ENCODE results near the gene ZBP1. TPM values are rescaled to one million over a fixed set of nuclear protein-coding genes. Genes with fewer than 3 reads are reported as not detected.

Gene ZBP1
- total RNA-seq, 1 experiment from 2014 or later, result not detected

- no peak for ATAC-seq
- POLR2A ChIA-PET, result no interaction called here
- no TSS peak for BruUV-seq (replicated peaks)
These were observed 9.8 kb downstream of the ZBP1 start for GRCh38 chr20:57610261-57610952.

More at GRCh38 chr20:57610261-57610952, 9.8 kb downstream of the ZBP1 start:
- H3K4me3 ChIP-seq (replicated peaks in 1 of 2; ENCODE audit: low read depth in 1 of 2, low read length in 2 of 2), result no peak overlapping the region
- DNase-seq (ENCODE audit: low read depth, low spot score), result no peak
- RAD21 ChIA-PET (ENCODE audit: low non-redundant PET in 1 of 2, low total read pairs in 2 of 2, uncharacterized antibody in 2 of 2, unreplicated experiment in 2 of 2), result no interaction called here
- TF ChIP-seq ZFX (IDR thresholded peaks at IDR 0.05) (no peak), EZH2phosphoT487 (IDR thresholded peaks at IDR 0.05; ENCODE audit: borderline replicate concordance) (no peak), CTCF (IDR thresholded peaks at IDR 0.05 in 2 of 3, conservative IDR thresholded peaks at IDR 0.05 in 1 of 3; ENCODE audit: borderline replicate concordance in 1 of 3, insufficient read depth in 1 of 3, low read depth in 2 of 3, low read length in 2 of 3) (no peak), YY1 (IDR thresholded peaks at IDR 0.05; ENCODE audit: extremely low read depth, insufficient replicate concordance, low read depth, low read length) (no peak), TCF7L2 (IDR thresholded peaks at IDR 0.05; ENCODE audit: borderline replicate concordance, extremely low read depth, insufficient read depth, insufficient read length) (no peak), CBX3 (IDR thresholded peaks at IDR 0.05; ENCODE audit: low read depth) (no peak), RAD21 (IDR thresholded peaks at IDR 0.05; ENCODE audit: low read depth) (no peak), FOSL1 (IDR thresholded peaks at IDR 0.05; ENCODE audit: low read depth) (no peak), ATF3 (IDR thresholded peaks at IDR 0.05) (no peak), ELF1 (IDR thresholded peaks at IDR 0.05; ENCODE audit: borderline replicate concordance, low read depth) (no peak), POLR2AphosphoS5 (IDR thresholded peaks at IDR 0.05; ENCODE audit: low read depth, low read length) (no peak), ZBTB33 (IDR thresholded peaks at IDR 0.05; ENCODE audit: extremely low read depth, insufficient replicate concordance, low read length) (no peak), SP1 (IDR thresholded peaks at IDR 0.05; ENCODE audit: low read depth) (no peak), EGR1 (IDR thresholded peaks at IDR 0.05; ENCODE audit: low read depth) (no peak), POLR2A (IDR thresholded peaks at IDR 0.05; ENCODE audit: borderline replicate concordance, extremely low read depth, insufficient read depth, insufficient read length) (no peak)
- H3K79me2 ChIP-seq (ENCODE audit: insufficient read depth, low read length), result no peaks in the 10 kb centered on the region
- no peaks in the 10 kb centered on the region for H4K20me1 ChIP-seq (ENCODE audit: insufficient read depth)
- H2AFZ ChIP-seq (ENCODE audit: low read depth, low read length, poor library complexity, severe bottlenecking), result no peak overlapping the region
- H3K27ac ChIP-seq (ENCODE audit: low read depth, low read length), result no peak overlapping the region
- no peaks in the 10 kb centered on the region for H3K9me3 ChIP-seq (ENCODE audit: control insufficient read depth in 1 of 2, insufficient read depth in 1 of 2, low read depth in 1 of 2, low read length in 2 of 2)
- H3K36me3 ChIP-seq (ENCODE audit: control insufficient read depth in 1 of 2, insufficient read depth in 2 of 2, low read length in 2 of 2), result no peaks in the 10 kb centered on the region
- no peaks in the 10 kb centered on the region for H3K9me2 ChIP-seq (ENCODE audit: insufficient read depth)
- H3K27me3 ChIP-seq (ENCODE audit: insufficient read depth, low read length), result peaks cover 11% of the 10 kb centered on the region; the same call in 1 of the 2 replicates
- intact Hi-C loops (cut with micrococcal nuclease), result no loop called here
- no peak overlapping the region for H3K4me2 ChIP-seq (ENCODE audit: low read length)
- CTCF ChIA-PET, result no interaction called here
- H3K9ac ChIP-seq (ENCODE audit: low read length), result no peak overlapping the region
- H3K4me1 ChIP-seq (ENCODE audit: control insufficient read depth in 1 of 2, insufficient read depth in 2 of 2, low read length in 2 of 2), result no peaks in the 10 kb centered on the region

Measured in HCT116 (cell line).